Measurements from ENCODE around the gene SNAPC3.
"Not testable (repeated sequence)": the region's sequence is repeated elsewhere in the genome, so short reads cannot be mapped to it uniquely, and the experiment has no call there.

Gene SNAPC3

DNA sequence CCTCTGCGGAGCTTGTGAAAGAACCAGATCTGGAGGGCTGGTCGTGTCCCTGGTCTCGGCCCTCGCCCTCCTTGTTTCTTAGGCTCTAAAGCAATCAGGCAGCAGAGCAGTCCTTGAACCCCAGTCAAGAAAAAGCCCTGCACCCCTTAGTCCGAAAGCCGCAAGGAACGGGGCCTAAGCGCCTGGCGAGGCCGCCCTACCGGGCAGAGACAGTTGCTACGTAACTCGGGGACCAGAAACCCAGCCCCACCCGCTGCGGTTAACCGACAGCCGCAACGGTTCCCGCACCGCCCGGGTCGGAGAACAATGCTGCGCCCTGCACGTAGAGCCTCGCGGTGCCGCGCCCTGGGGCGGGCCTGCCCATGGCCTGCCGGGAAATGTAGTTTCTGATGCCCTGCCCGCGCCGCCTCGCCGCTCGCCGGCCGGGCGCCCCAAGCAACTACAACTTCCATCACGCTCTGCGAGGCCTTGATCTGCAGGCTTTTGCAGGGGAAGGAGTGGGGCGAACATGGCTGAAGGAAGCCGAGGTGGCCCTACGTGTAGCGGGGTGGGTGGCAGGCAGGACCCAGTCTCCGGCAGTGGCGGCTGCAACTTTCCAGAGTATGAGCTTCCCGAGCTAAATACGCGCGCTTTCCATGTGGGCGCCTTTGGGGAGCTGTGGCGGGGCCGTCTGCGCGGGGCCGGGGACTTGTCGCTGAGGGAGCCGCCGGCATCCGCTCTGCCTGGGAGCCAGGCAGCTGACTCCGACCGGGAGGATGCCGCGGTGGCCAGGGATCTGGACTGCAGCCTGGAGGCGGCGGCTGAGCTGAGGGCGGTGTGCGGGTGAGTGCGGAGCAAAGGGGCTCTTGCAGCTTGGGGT lies at the start of gene SNAPC3:
SNAPC3 (plus strand) TSS at position 505 of the 859 bp plus-strand sequence; CDS start at position 509, 4 bp downstream.
- peak; percentile 94 for DNase-seq

DNA sequence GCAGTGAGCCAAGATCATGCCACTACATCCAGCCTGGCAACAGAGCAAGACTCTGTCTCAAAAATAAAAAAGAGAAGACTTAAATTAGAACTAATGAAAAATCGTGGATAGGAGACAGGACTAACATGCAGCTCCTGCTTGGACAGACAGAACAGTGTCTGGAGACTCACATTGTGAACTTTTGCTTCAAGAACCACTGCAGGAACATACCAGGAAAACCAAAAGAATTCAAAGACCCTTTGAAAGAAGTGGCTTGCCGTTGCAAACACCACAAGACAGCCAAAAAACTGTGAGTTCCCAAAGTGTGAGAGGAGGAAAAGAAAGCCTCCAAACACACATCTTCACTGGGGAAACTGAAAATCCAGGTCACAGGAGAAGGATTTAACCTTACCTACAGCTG lies 48.8 kb upstream of the SNAPC3 start:
- DNase-seq = no peak

DNA sequence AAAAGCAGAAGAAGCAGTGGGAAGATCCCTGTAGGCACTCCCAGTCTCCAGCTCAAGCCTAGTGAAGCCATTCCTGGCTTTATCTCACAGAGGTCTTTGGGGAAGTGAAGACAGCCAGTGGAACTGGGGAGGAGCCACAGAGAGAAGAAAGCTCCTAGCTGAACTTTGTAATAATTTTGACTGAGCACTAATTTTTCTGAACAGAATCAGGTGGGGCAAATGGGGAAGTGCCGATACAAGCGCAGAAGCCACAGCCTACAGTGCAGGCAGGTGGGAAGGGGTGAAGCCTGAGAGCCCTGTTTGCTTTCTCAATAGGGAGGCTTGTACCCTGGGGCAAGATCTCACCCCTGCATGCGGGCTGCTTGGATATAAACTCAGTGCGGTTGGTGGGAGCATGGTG lies 48.4 kb upstream of the SNAPC3 start:
- no peak for DNase-seq

- DNase-seq = no peak
These were observed 47.9 kb upstream of the SNAPC3 start for GRCh38 chr9:15374825-15375224.

DNA sequence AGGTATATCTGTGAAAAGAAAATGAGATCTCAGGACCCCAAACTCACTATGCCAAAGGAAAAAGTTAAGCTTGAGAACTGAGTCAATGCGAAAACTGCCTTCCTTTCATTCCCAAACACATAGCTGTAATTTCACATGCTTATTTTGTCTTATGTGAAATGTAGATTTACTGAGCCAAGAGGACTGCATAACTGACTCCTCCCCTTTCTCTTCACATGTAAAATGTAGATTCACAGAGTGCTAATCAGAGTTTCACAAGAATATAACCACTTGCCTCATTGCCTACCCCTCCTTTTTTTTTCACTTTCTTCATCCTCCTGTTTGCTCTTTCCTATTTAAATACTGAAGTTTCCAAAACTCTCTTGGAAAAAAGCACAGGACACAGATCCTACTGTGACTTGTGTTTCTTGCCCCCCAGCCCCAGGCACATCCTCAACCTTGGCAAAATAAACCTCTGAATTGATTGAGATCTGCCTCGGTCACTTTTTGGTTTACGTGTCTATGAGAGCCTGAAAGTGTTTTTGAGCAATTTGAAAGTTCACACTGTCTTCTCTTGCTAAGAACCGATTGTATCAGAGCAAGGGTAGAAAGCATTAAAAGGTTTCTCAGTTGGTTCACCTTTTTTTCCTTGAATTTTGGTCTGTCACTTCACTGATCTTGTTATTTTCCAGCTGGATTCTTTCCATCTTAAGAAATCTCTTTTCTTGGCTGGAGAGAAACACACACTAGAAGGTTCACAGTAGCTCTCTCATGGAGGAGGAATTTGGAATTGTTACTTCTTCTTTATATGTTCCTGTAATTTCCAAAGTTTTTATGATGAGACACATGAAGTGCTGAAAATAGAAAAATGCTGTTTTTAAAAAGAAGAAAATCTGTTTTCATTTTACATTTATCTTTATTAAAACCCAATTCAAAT lies 44.8 kb upstream of the SNAPC3 start:
- DNase-seq = no peak

DNA sequence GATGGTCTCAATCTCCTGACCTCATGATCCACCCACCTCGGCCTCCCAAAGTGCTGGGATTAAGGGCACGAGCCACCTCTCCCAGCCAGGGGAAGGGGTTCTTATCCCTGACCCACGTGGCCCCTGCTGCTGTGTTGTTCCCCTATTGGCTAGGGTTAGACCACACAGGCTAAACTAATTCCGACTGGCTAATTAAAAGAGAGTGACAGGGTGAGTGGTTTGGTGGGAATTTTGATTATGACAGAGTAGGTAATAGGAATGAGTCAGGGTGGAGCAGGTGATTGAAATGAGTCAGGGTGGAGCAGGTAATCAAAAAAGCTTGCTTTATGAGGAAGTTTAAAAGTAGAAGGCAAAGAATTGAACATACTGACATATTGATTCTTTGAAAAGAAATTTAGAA lies 43.4 kb upstream of the SNAPC3 start:
- DNase-seq = not testable (repeated sequence)

DNA sequence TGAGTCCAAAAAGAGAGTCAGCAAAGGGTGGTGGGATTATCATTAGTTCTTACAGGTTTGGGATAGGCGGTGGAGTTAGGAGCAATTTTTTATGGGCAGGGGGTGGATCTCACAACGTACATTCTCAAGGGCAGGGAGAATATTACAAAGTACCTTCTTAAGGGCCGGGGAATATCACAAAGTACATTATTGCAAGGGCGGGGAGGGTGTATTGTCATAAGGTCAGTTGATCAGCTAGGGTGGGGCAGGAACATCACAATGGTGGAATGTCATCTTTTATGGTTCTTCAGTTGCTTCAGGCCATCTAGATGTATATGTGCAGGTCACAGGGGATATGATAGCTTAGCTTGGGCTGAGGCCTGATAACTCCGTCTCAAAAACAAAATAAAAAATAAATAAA lies 42.8 kb upstream of the SNAPC3 start:
- not testable (repeated sequence) for DNase-seq

- no peak for DNase-seq
These were observed 41.2 kb upstream of the SNAPC3 start for GRCh38 chr9:15381491-15381890.

DNA sequence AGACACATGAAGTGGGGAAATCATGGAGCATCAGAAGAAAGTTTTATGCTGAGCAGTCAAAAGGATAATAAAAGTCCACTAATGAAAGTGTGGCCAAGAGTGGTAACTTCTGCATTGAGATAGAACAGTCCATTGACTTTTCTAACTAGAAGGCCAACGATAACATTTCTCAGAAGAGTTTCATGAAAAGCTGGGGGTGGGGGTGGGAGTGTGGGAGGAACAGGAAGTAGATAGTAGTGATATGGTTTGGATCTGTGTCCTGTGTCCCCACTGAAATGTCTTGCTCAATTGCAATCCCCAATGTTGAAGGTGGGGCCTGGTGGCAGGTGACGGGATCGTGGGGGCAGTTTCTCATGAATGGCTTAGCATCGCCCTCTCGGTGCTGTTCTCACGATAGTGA lies 36.2 kb upstream of the SNAPC3 start:
- no peak for DNase-seq

GRCh38 chr9:15389173-15389572 lies 33.5 kb upstream of the SNAPC3 start:
- DNase-seq = peak; percentile 10

- no peak for DNase-seq
These were observed 33.0 kb upstream of the SNAPC3 start for GRCh38 chr9:15389631-15390030.

GRCh38 chr9:15390201-15390600 lies 32.5 kb upstream of the SNAPC3 start:
- DNase-seq = no peak

- no peak for DNase-seq
These were observed 30.3 kb upstream of the SNAPC3 start for GRCh38 chr9:15392363-15392762.

DNA sequence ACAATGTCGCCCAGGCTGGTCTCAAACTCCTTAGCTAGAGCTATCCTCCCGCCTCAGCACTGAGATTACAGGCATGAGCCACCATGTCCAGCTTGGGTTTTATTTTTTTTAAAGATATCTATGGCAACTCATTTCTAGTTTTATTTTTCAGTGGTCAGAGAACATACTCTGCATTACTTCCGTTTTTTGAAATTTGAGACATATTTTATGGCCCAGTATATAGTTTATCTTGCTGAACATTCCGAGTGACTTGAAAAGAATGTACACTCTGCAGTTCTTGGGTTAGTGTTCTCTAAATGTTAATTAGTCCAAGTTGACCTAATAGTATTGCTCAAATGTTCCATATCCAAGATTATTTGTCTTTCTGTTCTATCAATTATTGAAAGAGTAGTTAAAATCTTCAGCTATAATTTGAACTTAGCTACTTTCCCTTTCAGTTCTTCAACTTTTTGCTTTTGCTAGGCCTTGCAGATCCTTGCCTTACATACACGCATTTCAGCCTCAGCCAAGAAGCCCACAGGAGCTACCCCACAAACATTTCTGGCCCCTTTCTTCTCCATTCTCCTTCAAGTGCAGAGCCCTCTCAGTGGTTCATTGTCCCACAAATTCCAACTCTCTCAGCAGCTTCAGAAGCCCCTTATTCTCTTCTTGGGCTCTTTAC lies 22.3 kb upstream of the SNAPC3 start:
- DNase-seq = no peak

- peak; percentile 12 for DNase-seq
These were observed 21.4 kb upstream of the SNAPC3 start for GRCh38 chr9:15401266-15401665.

DNA sequence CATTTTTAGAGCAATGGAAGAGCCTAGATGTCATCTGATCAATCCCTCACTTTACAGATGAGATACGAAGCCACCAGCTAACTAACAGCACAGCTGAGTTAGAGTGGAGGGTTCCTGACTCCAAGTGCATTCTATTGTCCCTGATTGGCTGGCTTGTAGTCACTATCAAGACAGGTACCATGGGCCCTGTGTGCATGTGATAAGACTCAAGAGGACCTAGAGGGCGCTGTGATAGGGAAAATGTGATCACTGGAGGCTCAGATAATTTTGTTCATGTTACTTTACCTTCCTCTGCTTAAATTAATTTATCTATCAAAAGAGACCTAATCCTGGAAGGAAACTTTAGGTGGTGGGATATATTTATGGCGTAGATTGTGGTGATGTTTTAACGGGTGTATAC lies 19.5 kb upstream of the SNAPC3 start:
- DNase-seq = peak; percentile 6

DNA sequence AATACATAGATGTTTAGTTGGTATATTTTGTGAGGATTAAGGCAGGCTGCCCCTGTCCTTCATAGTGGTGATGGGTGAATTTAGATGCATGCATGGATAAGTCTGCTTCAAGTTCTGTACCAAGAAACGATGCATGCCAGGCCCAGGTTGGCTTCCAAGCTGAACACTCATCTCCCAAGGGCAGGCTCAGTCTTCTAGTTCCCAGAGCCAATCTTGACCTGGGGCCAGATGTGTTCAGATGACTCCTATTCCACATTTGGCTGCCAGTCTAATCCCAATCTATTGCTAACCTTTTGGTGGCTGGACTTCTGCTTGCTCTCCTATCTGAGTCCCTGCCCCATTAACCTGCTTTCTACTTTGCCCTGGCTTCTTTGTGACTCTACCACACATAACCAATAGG lies 18.5 kb upstream of the SNAPC3 start:
- DNase-seq = no peak

GRCh38 chr9:15416880-15417279 lies 5.8 kb upstream of the SNAPC3 start:
- peak; percentile 37 for DNase-seq

- DNase-seq = no peak
These were observed 5.0 kb upstream of the SNAPC3 start for GRCh38 chr9:15417626-15418025.

GRCh38 chr9:15420796-15421195 lies 1.9 kb upstream of the SNAPC3 start:
- no peak for DNase-seq

DNA sequence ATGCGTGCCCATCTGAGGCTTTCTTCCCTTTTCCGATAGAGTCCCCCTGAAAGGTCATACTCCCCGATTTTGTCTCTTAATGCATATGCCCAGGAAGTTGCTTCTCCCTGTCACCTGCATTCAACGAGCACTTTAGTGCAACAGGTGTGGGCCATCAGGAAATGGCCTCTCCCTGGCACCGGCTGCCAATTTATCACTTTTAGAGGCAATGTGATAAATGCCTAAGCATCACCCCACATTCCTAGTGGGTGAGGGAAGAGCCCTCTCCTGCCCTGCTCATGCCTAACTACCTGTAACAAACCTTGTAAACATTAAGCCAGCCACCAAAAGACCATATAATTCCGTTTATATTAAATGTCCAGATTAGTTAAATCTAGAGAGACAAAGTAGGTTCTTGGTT lies 1.1 kb upstream of the SNAPC3 start:
- DNase-seq = no peak

DNA sequence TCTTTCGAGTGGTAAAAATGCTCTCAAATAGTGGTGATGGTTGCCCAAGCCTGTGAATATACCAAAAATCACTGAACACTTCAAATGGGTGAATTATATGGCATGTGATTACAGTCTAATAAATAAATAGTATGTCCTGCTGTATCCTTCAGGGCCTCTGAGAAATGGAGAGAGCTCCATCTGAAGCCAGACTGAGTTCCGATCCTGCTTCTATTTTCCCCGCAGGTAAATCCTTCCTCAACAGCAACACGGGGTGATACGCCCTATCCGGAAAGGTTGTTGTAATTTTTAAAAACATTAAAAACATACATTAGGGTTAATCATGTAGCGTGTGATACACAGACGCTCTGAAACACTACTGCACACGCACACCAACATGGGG lies 695 bp upstream of the SNAPC3 start:
- DNase-seq = no peak

GRCh38 chr9:15423231-15423985 lies 732 bp downstream of the SNAPC3 start:
- peak; percentile 24 for DNase-seq
